ACC112 (cell line): ENCODE results near the gene KCNG1.

Source experiments
- H2AFZ ChIP-seq: fragments of 200-600 bp; sonication (generic); one replicate; pipeline ENCODE4 v1.6.0; 2017; ENCODE audit warnings: antibody characterized with exemption, low read length; ENCODE audit not compliant: unreplicated experiment
- H3K27ac ChIP-seq: fragments of 200-600 bp; sonication (generic); 2 replicates; pipeline ENCODE4 v1.5.1; 2014; ENCODE audit warnings: low read depth, mild to moderate bottlenecking, antibody characterized with exemption, low read length, moderate library complexity
- H3K27me3 ChIP-seq: fragments of 200-600 bp; sonication (generic); 2 replicates; pipeline ENCODE4 v1.6.1; 2014; ENCODE audit warnings: mild to moderate bottlenecking, antibody characterized with exemption, low read length, moderate library complexity, mixed read lengths; ENCODE audit not compliant: insufficient read depth
- H3K36me3 ChIP-seq: fragments of 200-600 bp; sonication (generic); 2 replicates; pipeline ENCODE4 v1.6.1; 2016; ENCODE audit warnings: mild to moderate bottlenecking, antibody characterized with exemption, low read length, moderate library complexity, mixed read lengths; ENCODE audit not compliant: insufficient read depth
- H3K4me1 ChIP-seq: fragments of 200-600 bp; sonication (generic); one replicate; pipeline ENCODE4 v1.6.1; 2016; ENCODE audit warnings: low read length, mixed read lengths; ENCODE audit not compliant: insufficient read depth, unreplicated experiment, control insufficient read depth
- H3K4me3 ChIP-seq: fragments of 200-600 bp; sonication (generic); 2 replicates; pipeline ENCODE4 v1.5.1; 2014; ENCODE audit warnings: mild to moderate bottlenecking, low read depth, low read length
- H3K79me2 ChIP-seq: fragments of 200-600 bp; sonication (generic); one replicate; pipeline ENCODE4 v1.6.0; 2016; ENCODE audit warnings: low read length; ENCODE audit not compliant: control insufficient read depth, unreplicated experiment, insufficient read depth

The KCNG1 gene

GRCh38 chr20:51022227-51022802, 592 bp downstream of the KCNG1 start:
- Histone ChIP-seq H3K4me1 (no peaks in the 10 kb centered on the region), H3K27ac (no peak overlapping the region), H3K4me3 (peak overlapping the region; percentile 77)

GRCh38 chr20:51021067-51022025, 1.6 kb downstream of the KCNG1 start:
- H3K27me3 ChIP-seq, result peaks cover 33% of the 10 kb centered on the region
- no peaks in the 10 kb centered on the region for H3K79me2 ChIP-seq
- H2AFZ ChIP-seq, result no peak overlapping the region
- peak overlapping the region; percentile 77; the same call in 1 of the 2 replicates for H3K4me3 ChIP-seq
- no peaks in the 10 kb centered on the region for H3K36me3 ChIP-seq
- H3K4me1 ChIP-seq, result no peaks in the 10 kb centered on the region
- H3K27ac ChIP-seq, result no peak overlapping the region

More at GRCh38 chr20:51022227-51022802, 592 bp downstream of the KCNG1 start:
- H3K79me2 ChIP-seq, result no peaks in the 10 kb centered on the region
- peaks cover 35% of the 10 kb centered on the region for H3K27me3 ChIP-seq
- H3K36me3 ChIP-seq, result no peaks in the 10 kb centered on the region
- peak overlapping the region; percentile 52 for H2AFZ ChIP-seq

GRCh38 chr20:51020657-51021056, 2.2 kb downstream of the KCNG1 start:
- H2AFZ ChIP-seq, result no peak overlapping the region
- peaks cover 26% of the 10 kb centered on the region for H3K27me3 ChIP-seq
- no peaks in the 10 kb centered on the region for H3K4me1 ChIP-seq
- H3K27ac ChIP-seq, result no peak overlapping the region
- no peak overlapping the region for H3K4me3 ChIP-seq
- H3K79me2 ChIP-seq, result no peaks in the 10 kb centered on the region
- H3K36me3 ChIP-seq, result no peaks in the 10 kb centered on the region

- Histone ChIP-seq H3K4me3 (no peak overlapping the region), H3K36me3 (no peaks in the 10 kb centered on the region), H3K79me2 (no peaks in the 10 kb centered on the region), H2AFZ (no peak overlapping the region), H3K4me1 (no peaks in the 10 kb centered on the region), H3K27me3 (peaks cover 25% of the 10 kb centered on the region), H3K27ac (no peak overlapping the region)
These were observed 3.0 kb downstream of the KCNG1 start for GRCh38 chr20:51019656-51020592.

GRCh38 chr20:51017251-51017650, 5.7 kb downstream of the KCNG1 start:
- peaks cover 6% of the 10 kb centered on the region; the same call in 1 of the 2 replicates for H3K27me3 ChIP-seq
- no peaks in the 10 kb centered on the region for H3K79me2 ChIP-seq
- H3K4me1 ChIP-seq, result no peaks in the 10 kb centered on the region
- no peak overlapping the region for H3K27ac ChIP-seq
- H3K4me3 ChIP-seq, result no peak overlapping the region
- H2AFZ ChIP-seq, result no peak overlapping the region
- H3K36me3 ChIP-seq, result no peaks in the 10 kb centered on the region

- H3K36me3 ChIP-seq, result no peaks in the 10 kb centered on the region
These were observed 6.4 kb downstream of the KCNG1 start for GRCh38 chr20:51016521-51016920.

GRCh38 chr20:51014797-51015722, 7.8 kb downstream of the KCNG1 start:
- H2AFZ ChIP-seq, result no peak overlapping the region
- no peaks in the 10 kb centered on the region for H3K36me3 ChIP-seq
- H3K27me3 ChIP-seq, result no peaks in the 10 kb centered on the region
- H3K4me3 ChIP-seq, result no peak overlapping the region
- H3K79me2 ChIP-seq, result no peaks in the 10 kb centered on the region
- no peak overlapping the region for H3K27ac ChIP-seq
- H3K4me1 ChIP-seq, result no peaks in the 10 kb centered on the region

More at GRCh38 chr20:51016521-51016920, 6.4 kb downstream of the KCNG1 start:
- Histone ChIP-seq H3K4me1 (no peaks in the 10 kb centered on the region), H3K27me3 (no peaks in the 10 kb centered on the region), H3K27ac (no peak overlapping the region), H3K79me2 (no peaks in the 10 kb centered on the region), H3K4me3 (no peak overlapping the region), H2AFZ (no peak overlapping the region)

- no peak overlapping the region for H2AFZ ChIP-seq
- no peaks in the 10 kb centered on the region for H3K79me2 ChIP-seq
- H3K4me3 ChIP-seq, result no peak overlapping the region
- H3K36me3 ChIP-seq, result no peaks in the 10 kb centered on the region
- H3K27ac ChIP-seq, result no peak overlapping the region
- H3K4me1 ChIP-seq, result no peaks in the 10 kb centered on the region
- H3K27me3 ChIP-seq, result no peaks in the 10 kb centered on the region
These were observed 9.2 kb downstream of the KCNG1 start for GRCh38 chr20:51013577-51014330.

- no peaks in the 10 kb centered on the region for H3K36me3 ChIP-seq
- no peaks in the 10 kb centered on the region for H3K27me3 ChIP-seq
- H3K27ac ChIP-seq, result no peak overlapping the region
- no peaks in the 10 kb centered on the region for H3K79me2 ChIP-seq
- no peak overlapping the region for H3K4me3 ChIP-seq
- H3K4me1 ChIP-seq, result no peaks in the 10 kb centered on the region
- H2AFZ ChIP-seq, result no peak overlapping the region
These were observed 10.6 kb downstream of the KCNG1 start for GRCh38 chr20:51012357-51012756.
